Esophagus squamous epithelium (tissue), 4 donors: ENCODE results near the gene RERG.

Experiments
- POLR2A ChIP-seq, 4 donors: fragments of 450-650 bp; IDR thresholded peaks; one replicate each; pipeline ENCODE4 v1.6.1; 2017; ENCODE audit warnings: antibody characterized with exemption in 4 of 4, mild to moderate bottlenecking in 4 of 4, moderate library complexity in 3 of 4
- TF ChIP-seq, protein P1 (sequence below), 6 experiments: fragments of 450-650 bp in 4 of 6; fragments of 200-600 bp in 2 of 6; sonication (generic) in 2 of 6; IDR thresholded peaks; one replicate each; pipeline ENCODE4 v1.5.1; 2016 to 2019; ENCODE audit warnings: antibody characterized with exemption in 6 of 6, mild to moderate bottlenecking in 4 of 6, moderate library complexity in 4 of 6

DNA sequence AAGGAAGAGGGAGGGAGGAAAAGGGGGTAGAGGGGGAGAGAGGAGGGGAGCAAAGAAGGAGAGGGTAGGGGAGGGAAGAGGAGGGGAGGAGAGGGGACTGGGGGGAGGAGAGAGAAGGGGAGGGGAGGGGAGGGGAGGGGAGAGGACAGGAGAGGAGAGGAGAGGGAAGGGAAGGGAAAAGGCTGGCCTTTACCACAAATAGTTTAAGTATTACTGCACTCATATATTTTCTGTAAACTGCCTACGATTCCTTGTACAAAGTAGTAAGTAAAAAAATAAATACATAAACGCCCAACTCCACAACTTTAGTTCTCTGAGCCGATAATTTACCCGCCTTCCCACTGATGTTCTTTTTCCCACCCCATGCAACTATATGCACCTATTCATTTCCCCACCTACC is 23.7 kb upstream of the RERG start:
- TF ChIP-seq, protein P1, sequence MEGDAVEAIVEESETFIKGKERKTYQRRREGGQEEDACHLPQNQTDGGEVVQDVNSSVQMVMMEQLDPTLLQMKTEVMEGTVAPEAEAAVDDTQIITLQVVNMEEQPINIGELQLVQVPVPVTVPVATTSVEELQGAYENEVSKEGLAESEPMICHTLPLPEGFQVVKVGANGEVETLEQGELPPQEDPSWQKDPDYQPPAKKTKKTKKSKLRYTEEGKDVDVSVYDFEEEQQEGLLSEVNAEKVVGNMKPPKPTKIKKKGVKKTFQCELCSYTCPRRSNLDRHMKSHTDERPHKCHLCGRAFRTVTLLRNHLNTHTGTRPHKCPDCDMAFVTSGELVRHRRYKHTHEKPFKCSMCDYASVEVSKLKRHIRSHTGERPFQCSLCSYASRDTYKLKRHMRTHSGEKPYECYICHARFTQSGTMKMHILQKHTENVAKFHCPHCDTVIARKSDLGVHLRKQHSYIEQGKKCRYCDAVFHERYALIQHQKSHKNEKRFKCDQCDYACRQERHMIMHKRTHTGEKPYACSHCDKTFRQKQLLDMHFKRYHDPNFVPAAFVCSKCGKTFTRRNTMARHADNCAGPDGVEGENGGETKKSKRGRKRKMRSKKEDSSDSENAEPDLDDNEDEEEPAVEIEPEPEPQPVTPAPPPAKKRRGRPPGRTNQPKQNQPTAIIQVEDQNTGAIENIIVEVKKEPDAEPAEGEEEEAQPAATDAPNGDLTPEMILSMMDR (IDR thresholded peaks at IDR 0.05): no peak
- no peak for TF ChIP-seq POLR2A (IDR thresholded peaks at IDR 0.05)
